HG03025 (cell line): Measurements from ENCODE around the gene MESP1.

ENCODE experiments used
- ATAC-seq: cut with Tn5 transposase; IDR thresholded peaks from one replicate; pipeline ENCODE4 v1.9.1; 2021; ENCODE audit warnings: mild to moderate bottlenecking, moderate library complexity; ENCODE audit not compliant: unreplicated experiment, low FRiP score

The MESP1 gene

GRCh38 chr15:89732451-89733172 is 18.4 kb downstream of the MESP1 start:
- ATAC-seq = no peak

GRCh38 chr15:89731275-89731674 is 19.8 kb downstream of the MESP1 start:
- ATAC-seq = no peak

- ATAC-seq = no peak
These were observed 22.8 kb downstream of the MESP1 start for GRCh38 chr15:89728254-89728653.

- no peak for ATAC-seq
These were observed 26.0 kb downstream of the MESP1 start for GRCh38 chr15:89725064-89725463.

GRCh38 chr15:89724621-89725020 is 26.4 kb downstream of the MESP1 start:
- ATAC-seq = no peak

GRCh38 chr15:89723031-89723430 is 28.0 kb downstream of the MESP1 start:
- ATAC-seq = no peak

- ATAC-seq = no peak
These were observed 36.3 kb downstream of the MESP1 start for GRCh38 chr15:89714775-89715174.

GRCh38 chr15:89707577-89707976 is 43.5 kb downstream of the MESP1 start:
- ATAC-seq = no peak

- ATAC-seq = no peak
These were observed 46.6 kb downstream of the MESP1 start for GRCh38 chr15:89704411-89704810.
